Stimulated activated CD4-positive, alpha-beta T cell treated with anti-CD3 and anti-CD28 coated beads, Interleukin-15, amount 100 ng/mL, for 1 hour (primary cell): Measurements from ENCODE around the gene HCAR2.
"Not testable (repeated sequence)": the region's sequence is repeated elsewhere in the genome, so short reads cannot be mapped to it uniquely, and the experiment has no call there.

Experiments
- DNase-seq, 2 donors: peaks; one replicate each; pipeline ENCODE4 v3.0.0-alpha.2; 2020; ENCODE audit warnings: low read depth in 1 of 2, low spot score in 1 of 2

Gene HCAR2

GRCh38 chr12:122716658-122717057, 13.5 kb upstream of the HCAR2 start, which contains the start of gene HCAR3:
TSS of gene HCAR3 (minus strand) at chr12:122716811. CDS start at chr12:122716737, 74 bp downstream.
- not testable (repeated sequence) for DNase-seq

DNA sequence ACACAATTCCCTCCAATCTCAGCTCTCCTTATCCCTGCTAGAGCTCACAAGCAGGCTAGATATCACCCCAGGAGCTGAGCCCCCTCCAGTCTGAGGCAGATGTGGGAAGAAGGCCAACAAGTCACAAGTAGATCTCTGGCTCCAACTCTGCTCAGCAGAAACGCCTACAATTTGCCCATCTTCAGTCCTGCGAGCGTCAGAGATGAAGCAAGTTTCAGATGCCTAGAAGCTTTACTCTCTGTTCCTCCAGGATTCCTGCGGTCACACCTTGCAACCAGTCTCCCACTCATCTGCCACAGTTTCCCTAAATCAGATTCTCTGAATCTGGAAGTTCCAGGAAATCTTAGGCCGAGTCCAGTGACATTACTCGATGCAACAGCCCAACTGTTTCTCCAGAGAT, 12.1 kb upstream of the HCAR2 start:
- DNase-seq, result not testable (repeated sequence)

GRCh38 chr12:122713491-122714188, 10.5 kb upstream of the HCAR2 start:
- not testable (repeated sequence) for DNase-seq

DNA sequence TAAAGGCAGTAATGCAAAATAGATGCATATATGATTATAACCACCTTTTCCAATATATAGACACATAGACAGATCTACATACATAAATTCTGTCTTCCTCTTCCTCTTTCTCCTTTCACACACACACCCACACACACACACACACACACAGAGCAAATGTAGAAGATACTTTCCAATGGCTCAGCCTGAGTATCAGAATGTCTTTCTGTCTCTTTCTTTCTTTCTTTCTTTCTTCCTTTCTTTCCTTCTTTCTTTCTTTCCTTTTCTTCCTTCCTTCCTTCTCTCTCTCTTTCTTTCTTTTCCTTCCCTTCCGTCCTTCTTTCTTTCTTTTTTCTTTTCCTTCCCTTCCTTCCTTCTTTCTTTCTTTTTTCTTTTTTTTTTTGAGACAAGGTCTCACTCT, 8.1 kb upstream of the HCAR2 start:
- DNase-seq, result not testable (repeated sequence)

DNA sequence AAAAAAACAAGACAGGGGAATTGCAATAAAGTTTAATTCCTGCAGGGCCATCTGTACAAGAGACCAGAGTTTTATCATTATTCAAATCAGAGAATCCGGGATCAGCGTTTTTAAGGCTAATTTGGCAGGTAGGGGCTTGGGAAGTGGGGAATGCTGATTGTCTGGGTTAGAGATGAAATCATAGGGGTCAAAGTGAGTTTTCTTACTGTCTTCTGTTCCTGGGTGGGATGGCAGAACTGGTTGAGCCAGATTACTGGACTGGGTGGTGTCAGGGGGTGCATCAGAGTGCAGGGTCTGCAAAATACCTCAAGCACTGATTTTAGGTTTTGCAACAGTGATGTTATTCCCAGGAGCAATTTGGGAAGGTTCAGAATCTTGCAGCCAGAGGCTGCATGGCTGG, 7.2 kb upstream of the HCAR2 start:
- not testable (repeated sequence) for DNase-seq

DNA sequence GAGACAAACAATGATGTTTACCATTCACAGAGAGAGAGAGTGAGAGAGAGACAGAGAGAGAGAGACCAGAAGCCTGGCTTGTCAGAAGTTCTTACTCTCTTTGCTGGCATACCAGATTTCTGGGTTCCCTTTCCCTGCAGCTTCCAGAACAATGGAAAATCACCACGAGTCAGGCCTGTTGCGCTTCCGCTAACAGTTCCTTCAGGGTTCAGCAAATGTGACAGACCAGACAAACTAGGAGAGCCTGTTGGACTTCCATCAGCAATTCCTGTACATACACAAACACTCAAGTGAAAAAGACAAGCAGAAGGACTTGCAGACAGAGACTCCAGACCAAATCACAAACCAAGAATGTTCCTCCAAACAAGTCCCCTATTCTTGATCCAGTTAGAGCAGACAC, 6.1 kb upstream of the HCAR2 start:
- DNase-seq, result not testable (repeated sequence)

GRCh38 chr12:122703841-122704240, 684 bp upstream of the HCAR2 start:
- DNase-seq, result not testable (repeated sequence)

DNA sequence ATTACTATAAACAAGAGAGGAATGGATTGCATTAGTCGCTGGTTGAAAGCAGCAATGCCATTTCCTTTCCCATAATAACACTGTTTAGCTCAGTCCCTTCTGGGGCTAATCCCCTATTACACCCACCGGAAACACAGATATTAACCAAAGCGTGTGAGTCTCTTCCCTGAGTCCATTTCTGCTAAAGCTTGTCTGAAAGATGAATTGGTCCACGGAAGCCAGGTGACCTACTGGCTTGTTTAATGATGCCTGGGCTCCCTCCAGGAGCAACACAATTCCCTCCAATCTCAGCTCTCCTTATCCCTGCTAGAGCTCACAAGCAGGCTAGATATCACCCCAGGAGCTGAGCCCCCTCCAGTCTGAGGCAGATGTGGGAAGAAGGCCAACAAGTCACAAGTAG, 1.7 kb downstream of the HCAR2 start:
- not testable (repeated sequence) for DNase-seq

DNA sequence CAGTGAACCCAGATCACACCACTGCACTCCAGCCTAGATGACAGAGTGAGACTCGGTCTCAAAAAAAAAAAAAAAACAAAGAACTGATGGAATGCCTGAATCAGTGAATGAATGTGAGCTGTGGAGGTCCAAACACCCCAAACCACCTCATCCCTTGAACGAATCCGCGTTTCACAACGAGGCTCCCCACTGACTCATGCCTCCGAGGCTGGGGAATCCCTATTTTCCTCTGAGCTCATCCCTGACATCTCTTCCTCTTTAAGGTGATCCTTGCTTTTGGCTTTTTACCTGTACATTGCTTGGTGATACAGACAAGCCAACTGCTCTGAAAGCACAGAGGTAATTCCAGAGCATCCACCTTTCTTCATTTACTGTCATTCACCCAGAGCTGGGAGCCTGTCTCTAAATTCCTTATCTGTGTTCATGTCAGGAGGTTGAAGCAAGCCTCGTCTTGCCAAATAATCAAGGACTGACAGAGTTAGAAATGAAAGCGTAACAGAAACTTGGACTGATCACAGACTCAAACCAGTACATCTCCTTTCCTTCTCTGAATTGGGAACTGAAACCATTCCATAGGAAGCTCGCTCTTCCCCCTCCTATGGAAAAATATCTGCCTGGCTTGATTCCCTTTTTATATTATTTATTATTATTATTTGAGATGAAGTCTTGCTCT, 3.0 kb downstream of the HCAR2 start:
- not testable (repeated sequence) for DNase-seq

- DNase-seq, result not testable (repeated sequence)
Observed at GRCh38 chr12:122696922-122697321, 6.2 kb downstream of the HCAR2 start.

GRCh38 chr12:122691566-122691965, 11.6 kb downstream of the HCAR2 start:
- no peak for DNase-seq

GRCh38 chr12:122688291-122688690, 14.9 kb downstream of the HCAR2 start:
- no peak for DNase-seq

- DNase-seq, result no peak
Observed at GRCh38 chr12:122687086-122687485, 16.1 kb downstream of the HCAR2 start.

DNA sequence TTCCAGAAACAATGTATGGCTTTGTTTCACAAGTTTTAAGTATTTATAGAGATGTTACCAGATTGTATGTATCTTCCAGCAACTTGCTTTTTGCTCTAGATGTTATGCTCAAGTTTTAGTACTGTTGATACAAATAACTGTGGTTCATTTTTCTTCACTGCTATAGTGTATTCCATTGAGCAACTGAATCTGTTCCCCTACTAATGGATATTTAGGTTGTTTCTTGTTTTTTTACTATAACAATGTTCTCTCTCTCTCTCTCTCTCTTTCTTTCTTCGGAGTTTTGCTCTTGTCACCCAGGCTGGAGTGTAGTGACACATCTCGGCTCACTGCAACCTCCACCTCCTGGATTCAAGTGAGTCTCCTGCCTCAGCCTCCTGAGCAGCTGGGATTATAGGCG, 16.6 kb downstream of the HCAR2 start:
- no peak for DNase-seq

DNA sequence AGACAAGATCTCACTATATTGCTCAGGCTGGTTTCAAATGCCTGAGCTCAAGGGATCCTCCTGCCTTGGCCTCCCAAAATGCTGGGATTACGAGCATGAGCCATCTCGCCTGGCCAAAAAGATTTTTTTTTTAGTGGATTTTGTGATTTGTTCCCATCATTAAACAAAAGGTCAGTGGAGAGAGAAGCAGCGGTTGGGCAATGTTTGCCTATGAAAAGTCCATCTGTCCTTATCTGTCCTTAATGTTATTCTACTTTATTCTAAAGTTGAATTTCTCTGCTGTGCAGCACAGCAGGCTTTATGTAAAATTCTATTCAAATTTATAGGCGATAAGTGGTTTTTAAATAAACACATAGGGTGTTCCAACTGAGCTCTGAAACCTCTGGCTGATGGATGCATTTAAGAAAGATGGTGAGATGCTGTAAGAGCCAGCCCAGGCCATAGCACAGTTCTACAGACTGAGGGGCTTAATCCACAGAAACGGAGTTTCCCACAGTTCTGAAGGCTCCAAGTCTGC, 18.8 kb downstream of the HCAR2 start:
- no peak for DNase-seq

DNA sequence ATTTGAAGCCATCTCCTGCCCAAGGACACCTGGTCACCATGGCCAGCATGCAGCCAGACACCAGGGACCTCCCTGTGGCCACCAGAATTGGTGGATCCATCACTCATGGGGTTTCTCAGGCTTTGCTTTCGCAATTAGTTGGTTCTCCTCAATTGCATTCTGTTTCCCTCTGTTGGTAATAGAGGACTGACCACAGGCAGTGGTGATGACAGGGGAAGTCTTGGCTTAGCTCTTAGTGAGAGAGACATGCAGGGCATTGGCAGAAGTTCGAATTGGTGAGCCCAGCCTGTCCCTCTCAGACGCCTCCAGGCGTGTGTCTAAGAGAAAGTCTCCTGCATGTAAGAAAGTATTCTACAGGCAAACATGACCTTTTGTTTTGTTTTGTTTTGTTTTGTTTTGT, 21.3 kb downstream of the HCAR2 start:
- no peak for DNase-seq

- not testable (repeated sequence) for DNase-seq
Observed at GRCh38 chr12:122680989-122681388, 22.2 kb downstream of the HCAR2 start.

DNA sequence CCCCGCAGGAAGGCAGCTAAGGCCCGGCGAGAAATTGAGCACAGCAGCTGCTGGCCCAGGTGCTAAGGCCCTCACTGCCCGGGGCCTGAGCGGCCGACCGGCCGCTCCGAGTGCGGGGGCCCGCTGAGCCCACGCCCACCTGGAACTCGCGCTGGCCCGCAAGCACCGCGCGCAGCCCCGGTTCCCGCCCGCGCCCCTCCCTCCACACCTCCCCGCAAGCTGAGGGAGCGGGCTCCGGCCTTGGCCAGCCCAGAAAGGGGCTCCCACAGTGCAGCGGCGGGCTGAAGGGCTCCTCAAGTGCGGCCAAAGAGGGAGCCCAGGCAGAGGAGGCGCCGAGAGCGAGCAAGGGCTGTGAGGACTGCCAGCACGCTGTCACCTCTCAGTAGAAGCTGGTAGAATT, 26.4 kb downstream of the HCAR2 start:
- not testable (repeated sequence) for DNase-seq

DNA sequence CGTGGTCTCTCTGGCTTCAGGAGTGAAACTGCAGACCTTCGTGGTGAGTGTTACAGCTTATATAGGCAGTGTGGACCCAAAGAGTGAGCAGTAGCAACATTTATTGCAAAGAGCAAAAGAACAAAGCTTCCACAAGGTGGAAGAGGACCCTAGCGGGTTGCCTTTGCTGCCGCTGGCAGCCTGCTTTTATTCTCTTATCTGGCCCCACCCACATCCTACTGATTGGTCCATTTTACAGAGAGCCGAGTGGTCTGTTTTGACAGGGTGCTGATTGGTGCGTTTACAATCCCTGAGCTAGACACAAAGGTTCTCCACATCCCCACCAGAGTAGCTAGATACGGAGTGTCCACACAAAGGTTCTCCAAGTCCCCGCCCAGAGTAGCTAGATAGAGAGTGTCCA, 27.1 kb downstream of the HCAR2 start:
- DNase-seq, result not testable (repeated sequence)

DNA sequence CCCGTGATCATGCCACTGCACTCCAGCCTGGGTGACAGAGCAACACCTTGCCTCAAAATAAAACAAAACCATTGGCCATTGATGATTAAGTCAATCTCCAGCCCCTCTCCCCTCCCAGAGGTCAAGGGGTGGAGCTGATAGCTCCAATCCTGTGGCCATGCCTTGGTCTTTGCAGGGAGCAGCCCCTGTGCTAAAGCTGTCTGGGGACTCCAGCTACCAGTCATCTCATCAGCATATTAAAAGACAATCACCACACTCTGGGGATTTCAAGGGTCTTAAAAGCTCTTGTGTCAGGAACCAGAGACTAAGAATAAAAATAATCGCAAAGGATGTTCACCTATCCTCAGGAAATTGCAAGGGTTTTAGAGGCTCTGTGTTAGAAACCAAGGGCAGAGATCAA, 30.6 kb downstream of the HCAR2 start:
- DNase-seq, result no peak

DNA sequence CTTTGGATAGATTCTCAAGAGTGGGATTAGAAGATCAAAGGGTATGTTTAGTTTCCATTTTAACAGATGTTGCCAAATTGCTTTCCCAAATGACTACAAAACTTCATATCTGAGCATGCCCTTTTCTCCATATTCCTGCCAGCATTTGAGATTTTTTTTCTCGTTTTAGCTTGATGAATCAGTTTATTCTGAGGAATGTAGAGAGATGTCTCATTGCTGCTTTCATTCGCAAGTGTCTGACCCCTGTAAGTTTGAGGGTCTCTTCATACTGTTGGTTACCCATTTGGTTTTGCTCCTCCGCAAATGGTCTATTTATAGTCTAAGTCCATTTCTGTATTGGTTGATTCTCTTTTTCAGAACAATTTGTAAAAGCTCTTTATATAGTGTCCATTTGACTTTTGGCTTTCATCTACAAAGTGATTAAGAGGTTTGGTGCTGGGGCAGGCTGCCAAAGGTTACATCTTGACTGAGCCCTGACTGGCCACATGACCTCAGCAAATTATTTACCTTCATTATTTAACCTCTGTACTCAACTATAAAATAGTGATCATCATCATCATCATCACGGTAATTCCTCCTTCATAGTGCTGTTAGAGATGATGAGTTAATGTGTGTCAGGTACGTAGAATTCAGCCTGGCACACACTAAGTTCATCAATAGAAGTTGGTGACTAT, 33.6 kb downstream of the HCAR2 start:
- DNase-seq, result no peak

DNA sequence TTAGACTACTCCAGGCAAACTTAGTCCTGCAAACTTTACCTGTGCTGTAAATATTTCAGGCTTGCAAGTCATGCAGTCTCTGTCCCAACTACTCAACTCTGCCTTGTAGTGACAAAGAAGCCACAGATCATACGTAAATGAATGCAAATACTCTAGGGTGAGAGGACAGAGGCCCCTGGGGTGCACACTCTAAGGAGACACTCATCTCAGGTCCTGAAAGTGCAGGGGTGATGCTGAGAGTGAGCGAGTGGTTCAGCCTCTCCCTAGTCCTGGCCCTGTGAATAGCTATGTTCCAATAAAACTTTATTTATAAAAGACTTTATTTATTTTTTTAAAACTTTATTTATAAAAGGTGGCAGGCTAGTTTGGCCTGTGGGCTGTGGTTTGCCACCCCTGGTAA, 34.9 kb downstream of the HCAR2 start:
- DNase-seq, result no peak
